BLaER1 treated with 17β-estradiol and CSF1 and Interleukin-3, amounts not matched to agents 10 nM and 100 nM (cell line): ENCODE results near the gene EFNB1.

Experiments
- H3K27ac ChIP-seq, 11 experiments: shearing (Covaris generic); formaldehyde crosslinking; 2 replicates each; pipeline ENCODE4 v1.8.1; 2022
- H3K27me3 ChIP-seq, 11 experiments: shearing (Covaris generic); formaldehyde crosslinking; 2 replicates each; pipeline ENCODE4 v1.8.1; 2022
- H3K36me3 ChIP-seq, 11 experiments: shearing (Covaris generic); formaldehyde crosslinking; 2 replicates each; pipeline ENCODE4 v1.8.1; 2022
- H3K4me1 ChIP-seq, 10 experiments: shearing (Covaris generic); formaldehyde crosslinking; 2 replicates each; pipeline ENCODE4 v1.8.1; 2022
- H3K4me2 ChIP-seq, 11 experiments: shearing (Covaris generic); formaldehyde crosslinking; 2 replicates each; pipeline ENCODE4 v1.8.1; 2022
- H3K4me3 ChIP-seq, 10 experiments: shearing (Covaris generic); formaldehyde crosslinking; 2 replicates each; pipeline ENCODE4 v1.8.1; 2022
- H3K9ac ChIP-seq, 11 experiments: shearing (Covaris generic); formaldehyde crosslinking; 2 replicates each; pipeline ENCODE4 v1.8.1; 2022
- H3K9me3 ChIP-seq, 11 experiments: shearing (Covaris generic); formaldehyde crosslinking; replicated peaks in 1 of 11; 2 replicates each; pipeline ENCODE4 v1.8.1; 2022
- H4K20me1 ChIP-seq, 11 experiments: shearing (Covaris generic); formaldehyde crosslinking; 2 replicates each; pipeline ENCODE4 v1.8.1; 2022
- Cebpa-rat ChIP-seq, 11 experiments: shearing (Covaris generic); IDR thresholded peaks; 2 replicates each; pipeline ENCODE4 v1.8.1; 2022

The EFNB1 gene

GRCh38 chrX:68824565-68825125 is 4.2 kb upstream of the EFNB1 start:
- H3K36me3 ChIP-seq = no peaks in the 10 kb centered on the region
- no peak overlapping the region for H3K27ac ChIP-seq
- no peak for TF ChIP-seq Cebpa-rat (IDR thresholded peaks at IDR 0.05)
- H3K4me1 ChIP-seq = peaks cover 0 to 8% (median 0%) of the 10 kb centered on the region in 10 experiments; a peak in 2 of 20 replicates
- H3K4me2 ChIP-seq = no peak overlapping the region
- H3K4me3 ChIP-seq = no peak overlapping the region
- no peak overlapping the region for H3K9ac ChIP-seq
- peaks cover 0 to 22% (median 8%) of the 10 kb centered on the region in 11 experiments; a peak in 15 of 22 replicates for H4K20me1 ChIP-seq
- H3K9me3 ChIP-seq = no peaks in the 10 kb centered on the region
- H3K27me3 ChIP-seq = peaks cover 48 to 75% (median 69%) of the 10 kb centered on the region in 11 experiments

GRCh38 chrX:68826113-68826980 is 2.5 kb upstream of the EFNB1 start:
- H3K4me1 ChIP-seq = peaks cover 0 to 10% (median 2%) of the 10 kb centered on the region in 10 experiments; a peak in 10 of 20 replicates
- no peak for TF ChIP-seq Cebpa-rat (IDR thresholded peaks at IDR 0.05)
- no peak overlapping the region for H3K4me2 ChIP-seq
- H3K9ac ChIP-seq = no peak overlapping the region
- H3K4me3 ChIP-seq = no peak overlapping the region
- H3K27me3 ChIP-seq = peaks cover 43 to 78% (median 67%) of the 10 kb centered on the region in 11 experiments
- no peaks in the 10 kb centered on the region for H3K9me3 ChIP-seq
- no peak overlapping the region for H3K27ac ChIP-seq
- H3K36me3 ChIP-seq = no peaks in the 10 kb centered on the region
- peaks cover 0 to 37% (median 22%) of the 10 kb centered on the region in 11 experiments; a peak in 17 of 22 replicates for H4K20me1 ChIP-seq

GRCh38 chrX:68827256-68827655 is 1.6 kb upstream of the EFNB1 start:
- no peaks in the 10 kb centered on the region for H3K9me3 ChIP-seq

GRCh38 chrX:68827848-68828624 is 785 bp upstream of the EFNB1 start:
- H3K9me3 ChIP-seq = no peaks in the 10 kb centered on the region
- no peaks in the 10 kb centered on the region for H3K36me3 ChIP-seq
- H4K20me1 ChIP-seq = peaks cover 3 to 53% (median 39%) of the 10 kb centered on the region in 11 experiments; a peak in 19 of 22 replicates
- H3K4me1 ChIP-seq = peaks cover 9 to 21% (median 16%) of the 10 kb centered on the region in 10 experiments
- peak overlapping the region; percentile 59 to 82 (median 74) for H3K4me2 ChIP-seq
- H3K4me3 ChIP-seq = peak overlapping the region; percentile 19 to 87 (median 78); a peak in 16 of 20 replicates
- peaks cover 51 to 78% (median 65%) of the 10 kb centered on the region in 11 experiments for H3K27me3 ChIP-seq
- H3K27ac ChIP-seq = 0 out of 22 replicates have a peak overlapping the region, but pooled peaks of 1 of the 11 experiments have one; percentile 19
- H3K9ac ChIP-seq = peak overlapping the region in 7 of 11 experiments; percentile 21 to 90 (median 87); a peak in 10 of 22 replicates
- TF ChIP-seq Cebpa-rat (IDR thresholded peaks at IDR 0.05) = no peak

More at GRCh38 chrX:68827256-68827655, 1.6 kb upstream of the EFNB1 start:
- H3K36me3 ChIP-seq = no peaks in the 10 kb centered on the region
- H3K27me3 ChIP-seq = peaks cover 46 to 78% (median 65%) of the 10 kb centered on the region in 11 experiments
- H3K4me1 ChIP-seq = peaks cover under 1 to 17% (median 10%) of the 10 kb centered on the region in 10 experiments; a peak in 17 of 20 replicates
- no peak for TF ChIP-seq Cebpa-rat (IDR thresholded peaks at IDR 0.05)
- H3K27ac ChIP-seq = no peak overlapping the region
- no peak overlapping the region for H3K4me3 ChIP-seq
- peaks cover 0 to 46% (median 32%) of the 10 kb centered on the region in 11 experiments; a peak in 18 of 22 replicates for H4K20me1 ChIP-seq
- H3K4me2 ChIP-seq = no peak overlapping the region
- no peak overlapping the region for H3K9ac ChIP-seq

- peak overlapping the region; percentile 48 to 83 (median 78); a peak in 21 of 22 replicates for H3K27ac ChIP-seq
- no peak for TF ChIP-seq Cebpa-rat (IDR thresholded peaks at IDR 0.05)
- no peaks in the 10 kb centered on the region for H3K36me3 ChIP-seq
- no peaks in the 10 kb centered on the region for H3K9me3 ChIP-seq
- H3K4me2 ChIP-seq = peak overlapping the region; percentile 73 to 92 (median 82)
- peak overlapping the region; percentile 80 to 90 (median 85) for H3K9ac ChIP-seq
- peaks cover 54 to 78% (median 64%) of the 10 kb centered on the region in 11 experiments for H3K27me3 ChIP-seq
- H3K4me3 ChIP-seq = peak overlapping the region; percentile 71 to 87 (median 78)
- peaks cover 11 to 65% (median 57%) of the 10 kb centered on the region in 11 experiments; a peak in 19 of 22 replicates for H4K20me1 ChIP-seq
- peaks cover 26 to 37% (median 34%) of the 10 kb centered on the region in 10 experiments for H3K4me1 ChIP-seq
These were observed 979 bp downstream of the EFNB1 start for GRCh38 chrX:68829582-68830418.

- Histone ChIP-seq H3K36me3 (no peaks in the 10 kb centered on the region; a peak in 1 of 22 replicates), H3K9me3 (no peaks in the 10 kb centered on the region), H3K27ac (peak overlapping the region; percentile 20 to 83 (median 78); a peak in 20 of 22 replicates), H3K4me1 (peaks cover 35 to 46% (median 43%) of the 10 kb centered on the region in 10 experiments), H3K4me3 (peak overlapping the region; percentile 71 to 87 (median 78)), H3K27me3 (peaks cover 55 to 78% (median 64%) of the 10 kb centered on the region in 11 experiments), H4K20me1 (peaks cover 11 to 69% (median 64%) of the 10 kb centered on the region in 11 experiments; a peak in 19 of 22 replicates), H3K9ac (peak overlapping the region; percentile 80 to 90 (median 85)), H3K4me2 (peak overlapping the region; percentile 73 to 92 (median 82))
- TF ChIP-seq Cebpa-rat (IDR thresholded peaks at IDR 0.05) = no peak
These were observed 1.9 kb downstream of the EFNB1 start for GRCh38 chrX:68830419-68831404.
